Activated CD8-positive, alpha-beta memory T cell treated with anti-CD3 and anti-CD28 coated beads for 36 hours (primary cell): ENCODE results near the gene SLCO2B1. TPM values are rescaled to one million over a fixed set of nuclear protein-coding genes. Genes with fewer than 3 reads are reported as not detected.

Experiments
- CTCF ChIA-PET: fragments of 350-600 bp; sonication (Branson Sonifier 250); formaldehyde crosslinking; loops from one replicate; lab custom pipeline; 2021; ENCODE audit warnings: antibody characterized with exemption; lab: Charles Lee
- POLR2A ChIA-PET: fragments of 350-600 bp; sonication (Branson Sonifier 250); formaldehyde crosslinking; loops from one replicate; lab custom pipeline; 2021; ENCODE audit warnings: antibody characterized with exemption; lab: Charles Lee
- total RNA-seq, 2 experiments: library from RNA; stranded (reverse); gene quantifications; one replicate each; pipeline ENCODE4 v1.2.3, GENCODE V29; 2021

SLCO2B1 gene
- total RNA-seq, 2 experiments from 2014 or later = not detected

- ChIA-PET POLR2A (no interaction called here), CTCF (interaction anchor here (1.1 to 7.8 kb wide), 8 partner anchors 8 to 224 kb away, joined by 3 to 155 read pairs (median 10); partner anchors contain the start of gene TPBGL)
Observed at GRCh38 chr11:75246671-75247350, 95.9 kb downstream of the SLCO2B1 start.

GRCh38 chr11:75248924-75249256, 98.0 kb downstream of the SLCO2B1 start:
- ChIA-PET CTCF (interaction anchor here (0.7 to 7.8 kb wide), 28 partner anchors 8 to 479 kb away, joined by 3 to 155 read pairs (median 4); partner anchors contain the start of gene TPBGL), POLR2A (no interaction called here)

GRCh38 chr11:75249704-75250103, 98.8 kb downstream of the SLCO2B1 start:
- CTCF ChIA-PET = interaction anchor here (0.6 to 7.8 kb wide), 6 partner anchors 8 to 227 kb away, joined by 4 to 155 read pairs (median 18); partner anchors contain the start of gene TPBGL
- POLR2A ChIA-PET = no interaction called here

- ChIA-PET POLR2A (no interaction called here), CTCF (no interaction called here)
Observed at GRCh38 chr11:75254326-75254725, 103.4 kb downstream of the SLCO2B1 start.

Other genes with a start within 250 kb of the SLCO2B1 start
- gene XRRA1, start 202.0 kb upstream of the SLCO2B1 start, total RNA-seq = 10 to 100 TPM; 31.0 to 34.6 TPM
- 100 to 1,000 TPM; 145 to 159 TPM for gene SPCS2, start 201.8 kb upstream of the SLCO2B1 start, total RNA-seq
- gene NEU3, start 162.2 kb upstream of the SLCO2B1 start, total RNA-seq = 10 to 100 TPM; 15.6 to 15.7 TPM
- gene OR2AT4, start 54.2 kb upstream of the SLCO2B1 start, total RNA-seq = not detected
- gene TPBGL, start 89.7 kb downstream of the SLCO2B1 start, total RNA-seq = under 1 TPM; 0.13 to 0.19 TPM
- gene ARRB1, start 200.6 kb downstream of the SLCO2B1 start, total RNA-seq = 10 to 100 TPM; 10.3 to 13.0 TPM
- 1,000 to 10,000 TPM; 4,009 to 4,247 TPM for gene RPS3, start 248.4 kb downstream of the SLCO2B1 start, total RNA-seq